GM12878 (cell line): ENCODE measurements around the gene ABCB8.

ENCODE experiments used
- CREB1 ChIP-seq: IDR thresholded peaks from 2 replicates; pipeline ENCODE4 v1.6.1; 2012; ENCODE audit warnings: low read depth, mild to moderate bottlenecking, inconsistent platforms
- EZH2 ChIP-seq: IDR thresholded peaks from 2 replicates; pipeline ENCODE4 v1.6.1; 2012; ENCODE audit warnings: low read depth, mild to moderate bottlenecking, control low read depth, inconsistent platforms, low read length, borderline replicate concordance; ENCODE audit not compliant: control insufficient read depth
- MXI1 ChIP-seq: fragments of 150-350 bp; IDR thresholded peaks from 2 replicates; pipeline ENCODE4 v1.6.1; 2011; ENCODE audit warnings: low read depth, mild to moderate bottlenecking, inconsistent platforms, low read length, improper control_type of control experiment
- SUZ12 ChIP-seq: fragments of 200-600 bp; sonication (generic); IDR thresholded peaks from one replicate; pipeline ENCODE4 v1.6.1; 2018; ENCODE audit warnings: antibody characterized with exemption, mild to moderate bottlenecking; ENCODE audit not compliant: unreplicated experiment
- TCF3 ChIP-seq: IDR thresholded peaks from 2 replicates; pipeline ENCODE4 v1.6.1; 2012; ENCODE audit warnings: low read depth, mild to moderate bottlenecking, low read length, borderline replicate concordance; ENCODE audit not compliant: insufficient read depth

- TF ChIP-seq EZH2 (no peak), TCF3 (no peak), CREB1 (no peak), SUZ12 (no peak), MXI1 (no peak)
These were observed 33.8 kb downstream of the ABCB8 start for GRCh38 chr7:151062111-151062398.
